ENCODE results near the gene DENND6A.
A peak's percentile ranks its signal among the peaks of the same experiment; 100 is the strongest.
"Not testable (repeated sequence)": the region's sequence is repeated elsewhere in the genome, so short reads cannot be mapped to it uniquely, and the experiment has no call there.

DENND6A gene

DNA sequence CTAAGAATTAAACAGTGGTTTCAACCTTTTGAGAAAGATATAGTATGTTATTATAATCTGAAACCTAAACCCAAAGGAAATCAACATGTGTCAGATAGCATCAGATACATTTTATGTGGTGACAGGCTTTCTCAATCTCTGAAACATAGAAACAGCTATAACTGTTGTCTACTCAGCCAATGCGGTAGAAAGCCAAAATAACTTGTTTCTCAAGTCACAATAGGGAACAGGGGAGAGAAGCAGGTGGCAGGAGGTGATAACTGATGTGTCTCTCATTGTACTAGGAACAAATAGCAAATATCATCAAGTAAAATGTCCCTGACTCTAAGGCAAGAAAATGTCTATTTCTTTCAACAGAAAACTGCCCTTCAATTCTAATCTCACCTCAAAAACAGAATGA is 38.6 kb downstream of the DENND6A start:
- no peak overlapping the region for H3K4me3 ChIP-seq (replicated peaks; ENCODE audit: low read depth, low read length)

DNA sequence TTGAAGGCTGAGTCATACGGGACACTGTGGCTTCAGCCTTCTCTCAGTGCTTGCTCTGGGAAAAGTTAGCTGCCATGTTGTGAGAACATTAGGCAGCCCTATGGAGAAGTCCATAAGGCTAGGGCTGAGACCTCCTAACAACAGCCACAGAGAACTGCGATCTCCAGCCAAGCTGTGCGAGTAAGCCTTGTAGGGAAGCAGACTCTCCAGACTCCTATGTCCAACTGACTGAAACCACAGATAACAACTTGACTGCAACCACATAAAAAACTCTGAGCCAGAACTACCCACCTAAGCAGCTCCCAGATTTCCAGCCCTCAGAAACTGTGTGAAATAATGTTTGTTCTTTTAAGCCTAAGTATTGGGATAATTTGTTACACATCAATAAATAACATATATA is 40.7 kb downstream of the DENND6A start:
- DNase-seq (ENCODE audit: extremely low read depth, low read depth): no peak
- no peak overlapping the region for H3K4me3 ChIP-seq (replicated peaks; ENCODE audit: low read depth, low read length)
- TF ChIP-seq, protein P1, sequence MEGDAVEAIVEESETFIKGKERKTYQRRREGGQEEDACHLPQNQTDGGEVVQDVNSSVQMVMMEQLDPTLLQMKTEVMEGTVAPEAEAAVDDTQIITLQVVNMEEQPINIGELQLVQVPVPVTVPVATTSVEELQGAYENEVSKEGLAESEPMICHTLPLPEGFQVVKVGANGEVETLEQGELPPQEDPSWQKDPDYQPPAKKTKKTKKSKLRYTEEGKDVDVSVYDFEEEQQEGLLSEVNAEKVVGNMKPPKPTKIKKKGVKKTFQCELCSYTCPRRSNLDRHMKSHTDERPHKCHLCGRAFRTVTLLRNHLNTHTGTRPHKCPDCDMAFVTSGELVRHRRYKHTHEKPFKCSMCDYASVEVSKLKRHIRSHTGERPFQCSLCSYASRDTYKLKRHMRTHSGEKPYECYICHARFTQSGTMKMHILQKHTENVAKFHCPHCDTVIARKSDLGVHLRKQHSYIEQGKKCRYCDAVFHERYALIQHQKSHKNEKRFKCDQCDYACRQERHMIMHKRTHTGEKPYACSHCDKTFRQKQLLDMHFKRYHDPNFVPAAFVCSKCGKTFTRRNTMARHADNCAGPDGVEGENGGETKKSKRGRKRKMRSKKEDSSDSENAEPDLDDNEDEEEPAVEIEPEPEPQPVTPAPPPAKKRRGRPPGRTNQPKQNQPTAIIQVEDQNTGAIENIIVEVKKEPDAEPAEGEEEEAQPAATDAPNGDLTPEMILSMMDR (IDR thresholded peaks at IDR 0.05; ENCODE audit: low read depth, low read length, missing control alignments): no peak

More for the DNA sequence above, 38.6 kb downstream of the DENND6A start:
- TF ChIP-seq, protein P1 (IDR thresholded peaks at IDR 0.05; ENCODE audit: low read depth, low read length, missing control alignments): no peak
- no peak for DNase-seq (ENCODE audit: extremely low read depth, low read depth)

GRCh38 chr3:57647292-57647940 is 45.5 kb downstream of the DENND6A start:
- no peak for DNase-seq (ENCODE audit: extremely low read depth, low read depth)
- TF ChIP-seq, protein P1 (IDR thresholded peaks at IDR 0.05; ENCODE audit: low read depth, low read length, missing control alignments): no peak
- no peak overlapping the region for H3K4me3 ChIP-seq (replicated peaks; ENCODE audit: low read depth, low read length)

DNA sequence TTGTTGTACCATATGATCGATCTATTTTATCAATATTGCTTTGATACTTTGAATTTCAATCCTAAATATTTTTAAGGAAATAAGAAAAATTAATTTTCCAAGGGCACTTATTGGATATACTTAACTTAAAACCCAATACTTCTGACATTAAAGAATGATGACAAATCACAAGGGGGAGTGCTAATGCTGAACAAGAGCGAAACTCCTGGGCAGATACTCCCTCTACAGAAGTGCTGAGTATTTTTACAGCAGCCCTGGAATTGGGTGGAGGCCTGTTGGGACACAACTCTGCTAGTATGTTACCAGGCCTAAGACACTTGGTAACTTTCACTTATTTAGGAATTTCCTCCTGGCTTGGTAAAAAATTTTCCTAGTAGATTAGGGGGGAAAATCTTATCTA is 46.2 kb downstream of the DENND6A start:
- peak; percentile 14 for DNase-seq (ENCODE audit: extremely low read depth, low read depth)
- no peak overlapping the region for H3K4me3 ChIP-seq (replicated peaks; ENCODE audit: low read depth, low read length)
- TF ChIP-seq, protein P1 (IDR thresholded peaks at IDR 0.05; ENCODE audit: low read depth, low read length, missing control alignments): no peak

GRCh38 chr3:57644740-57645139 is 48.1 kb downstream of the DENND6A start:
- TF ChIP-seq, protein P1 (IDR thresholded peaks at IDR 0.05; ENCODE audit: low read depth, low read length, missing control alignments): no peak
- H3K4me3 ChIP-seq (replicated peaks; ENCODE audit: low read depth, low read length): no peak overlapping the region
- no peak for DNase-seq (ENCODE audit: extremely low read depth, low read depth)

- no peak for DNase-seq (ENCODE audit: extremely low read depth, low read depth)
- TF ChIP-seq, protein P1 (IDR thresholded peaks at IDR 0.05; ENCODE audit: low read depth, low read length, missing control alignments): no peak
- no peak overlapping the region for H3K4me3 ChIP-seq (replicated peaks; ENCODE audit: low read depth, low read length)
Measured at GRCh38 chr3:57637391-57637790, 55.5 kb downstream of the DENND6A start.

DNA sequence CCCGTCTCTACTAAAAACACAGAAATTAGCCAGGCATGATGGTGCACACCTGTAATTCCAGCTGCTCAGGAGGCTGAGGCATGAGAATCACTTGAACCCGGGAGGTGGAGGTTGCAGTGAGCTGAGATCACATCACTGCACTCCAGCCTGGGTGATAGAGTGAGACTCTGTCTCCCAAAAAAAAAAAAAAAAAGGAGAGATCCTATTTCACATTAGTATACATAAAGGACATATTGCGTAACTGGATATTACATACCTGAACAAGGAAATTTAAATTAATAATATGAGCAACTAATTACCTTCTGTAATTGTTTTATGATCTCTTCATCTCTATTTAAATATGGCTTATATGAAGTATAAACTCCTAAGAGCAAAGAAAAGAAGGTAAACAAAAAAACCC is 58.6 kb downstream of the DENND6A start:
- H3K4me3 ChIP-seq (replicated peaks; ENCODE audit: low read depth, low read length); DNase-seq (ENCODE audit: extremely low read depth, low read depth): not testable (repeated sequence)

Data from HFF-Myc (cell line).